GM19452 (cell line): ENCODE results near the gene RBM5.

Experiments
- ATAC-seq: cut with Tn5 transposase; IDR thresholded peaks from one replicate; pipeline ENCODE4 v1.9.1; 2021; ENCODE audit not compliant: unreplicated experiment

RBM5 gene

DNA sequence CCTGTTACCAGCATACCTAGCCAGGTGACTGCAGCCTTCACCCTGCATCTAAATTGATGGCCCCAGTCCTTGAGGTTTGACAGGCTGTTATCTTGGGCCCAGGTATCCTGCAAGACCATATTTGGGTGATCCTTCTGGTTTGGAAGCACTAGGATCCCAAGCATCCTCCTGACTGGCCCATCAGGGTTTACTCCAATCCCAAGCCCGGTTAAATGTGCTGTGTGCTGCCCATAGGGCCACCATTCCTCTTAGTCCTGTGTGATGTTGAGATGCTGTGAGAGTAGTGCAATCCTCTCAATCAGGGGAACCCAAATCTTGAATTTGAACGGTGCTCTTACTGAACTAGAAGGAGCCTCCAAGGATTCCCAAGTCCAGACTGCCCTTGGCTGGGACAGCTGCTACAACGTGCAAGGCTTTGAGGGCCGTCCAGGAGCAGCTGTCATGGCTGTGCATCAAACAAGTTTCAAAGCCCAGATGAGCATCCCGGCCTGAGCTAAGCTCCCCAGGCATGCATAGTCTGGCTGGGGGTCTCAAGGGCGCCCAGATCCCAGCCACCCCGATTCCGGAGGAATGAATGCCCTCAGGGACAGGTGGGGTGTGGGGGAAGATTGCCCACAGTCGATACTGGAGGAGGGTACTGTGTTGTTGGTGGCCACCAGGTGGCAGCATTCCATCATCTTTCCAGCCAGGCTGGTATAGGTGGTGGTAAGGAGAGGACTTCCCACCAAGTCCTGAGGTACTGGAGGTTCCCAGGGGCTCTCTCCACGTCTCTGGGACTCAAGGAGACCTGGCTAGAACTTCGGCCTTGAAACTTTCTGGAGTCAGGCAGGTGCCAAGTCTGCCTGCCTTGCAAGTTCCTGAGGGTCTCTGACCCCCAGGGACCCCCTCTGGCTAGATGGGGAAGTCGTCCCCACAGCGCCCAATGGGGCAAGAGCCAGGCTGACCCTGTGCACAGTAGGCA is 32.6 kb downstream of the RBM5 start:
- no peak for ATAC-seq

DNA sequence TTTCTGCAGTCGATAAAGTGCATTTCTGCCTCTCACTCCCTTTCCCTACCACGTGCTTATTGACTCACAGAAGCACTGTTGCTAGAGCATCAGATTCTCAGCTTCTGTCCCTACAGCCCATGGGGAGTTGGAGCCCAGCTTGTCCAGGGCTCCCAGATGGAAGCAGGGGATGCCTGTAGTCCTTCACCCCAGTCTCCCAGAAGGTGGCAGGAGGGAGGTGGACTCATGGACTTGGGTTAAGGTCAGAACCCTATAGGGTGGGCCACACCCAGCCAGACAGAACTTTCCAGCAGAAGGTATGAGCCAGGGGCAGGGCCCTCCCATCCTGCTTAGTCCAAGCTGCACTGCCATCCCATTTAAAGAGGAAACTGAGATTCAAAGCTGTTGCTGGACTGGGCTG is 33.4 kb downstream of the RBM5 start:
- ATAC-seq = no peak

DNA sequence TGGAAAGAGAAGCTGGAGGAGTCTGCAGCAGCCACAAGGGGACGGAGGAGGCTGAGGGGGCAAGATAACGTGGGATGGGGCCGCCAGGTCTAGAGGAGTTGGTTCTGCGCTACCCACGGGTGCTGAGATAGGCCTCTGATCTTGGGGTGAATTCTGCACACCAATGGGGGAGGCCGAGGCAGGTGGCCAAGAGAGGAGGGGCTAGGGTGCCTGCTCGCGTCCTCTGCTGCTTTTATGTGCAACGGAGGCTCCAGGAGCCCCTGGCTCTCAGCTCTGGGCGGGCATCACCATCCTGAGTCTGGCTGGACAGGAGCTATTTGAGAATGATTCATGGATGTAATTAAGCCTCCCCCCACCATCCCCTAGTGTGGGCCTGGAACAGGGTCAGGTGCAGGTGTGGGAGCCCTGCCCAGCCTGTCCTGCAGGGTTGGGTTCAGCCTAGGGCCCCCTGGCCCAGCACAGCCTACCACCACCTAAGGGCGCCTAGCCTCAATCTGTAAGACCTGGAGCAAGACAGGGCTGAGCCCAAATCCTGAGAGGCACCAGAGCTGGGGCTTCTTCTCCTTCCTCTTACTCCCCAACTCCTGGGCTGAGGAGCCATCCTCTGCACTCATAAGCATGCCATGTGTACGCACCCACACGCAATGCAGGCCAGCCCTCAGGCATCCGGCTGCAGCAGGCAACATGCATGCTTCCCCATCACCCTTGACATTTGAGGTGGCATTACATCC is 34.1 kb downstream of the RBM5 start:
- ATAC-seq = no peak

DNA sequence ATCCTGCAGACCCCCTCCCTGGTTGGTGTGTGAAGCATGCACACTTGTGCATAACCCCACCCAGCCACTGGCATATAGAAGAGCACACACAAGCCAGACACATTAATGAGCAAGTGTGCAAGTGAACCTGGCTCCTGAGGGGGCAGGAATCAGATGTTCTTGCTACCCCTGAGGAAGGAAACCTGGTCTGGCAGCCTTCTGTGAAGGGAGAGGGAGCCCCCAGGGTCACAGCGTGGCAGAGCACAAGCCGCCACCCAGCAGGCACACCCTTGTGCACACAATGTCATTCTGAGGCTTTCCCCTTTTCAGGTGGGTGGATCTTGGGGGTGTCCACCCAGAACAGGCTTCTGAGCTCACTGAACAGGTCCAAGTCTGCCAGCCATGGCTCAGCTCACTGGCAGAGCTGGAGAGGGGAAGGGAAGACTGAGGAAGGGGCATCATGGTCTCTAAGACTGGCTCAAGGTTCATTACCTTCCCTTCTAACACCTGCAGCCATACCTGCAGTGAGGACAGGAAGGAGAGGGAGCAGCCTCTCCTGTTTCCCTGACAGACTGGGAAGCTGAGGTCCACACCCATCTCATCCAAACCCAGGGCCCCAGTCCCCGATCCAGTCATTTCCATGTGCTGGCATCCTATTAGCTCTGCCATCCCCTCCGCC is 34.8 kb downstream of the RBM5 start:
- no peak for ATAC-seq

DNA sequence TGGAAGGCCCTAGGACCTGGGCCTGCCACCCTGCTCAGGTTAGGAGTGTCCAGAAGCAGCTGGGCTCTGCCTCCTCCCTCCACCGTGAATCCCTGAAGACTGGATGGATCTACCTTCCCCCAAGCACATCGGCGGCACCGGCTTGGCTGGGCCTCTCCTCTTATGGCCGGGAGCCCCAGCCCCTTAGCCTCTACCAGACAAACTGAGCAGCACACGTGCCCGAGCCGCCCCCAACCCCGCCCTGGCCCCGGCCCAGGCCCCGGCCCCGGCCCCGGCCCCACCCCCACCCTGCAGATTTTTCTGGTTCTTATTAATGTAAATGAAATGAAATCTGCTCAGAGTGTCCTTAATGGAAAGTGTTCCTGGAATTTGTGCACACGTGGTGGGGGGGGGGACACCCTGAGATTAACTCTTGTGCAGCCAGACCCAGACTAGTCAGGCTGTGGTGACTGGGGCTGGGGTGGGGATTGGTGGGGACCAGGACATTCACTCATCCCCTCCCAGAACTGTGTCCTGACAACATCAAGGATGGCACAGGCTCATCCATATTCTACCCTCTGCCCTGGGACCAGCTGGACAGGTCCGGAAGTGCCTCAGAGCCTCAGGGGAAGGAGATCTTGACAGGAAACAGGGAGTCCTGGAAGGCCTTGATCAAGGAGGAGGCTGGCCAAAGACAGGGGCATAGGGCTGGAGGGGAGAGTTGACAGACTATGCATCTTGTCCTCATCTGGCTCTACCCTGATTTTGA is 35.5 kb downstream of the RBM5 start:
- ATAC-seq = no peak

DNA sequence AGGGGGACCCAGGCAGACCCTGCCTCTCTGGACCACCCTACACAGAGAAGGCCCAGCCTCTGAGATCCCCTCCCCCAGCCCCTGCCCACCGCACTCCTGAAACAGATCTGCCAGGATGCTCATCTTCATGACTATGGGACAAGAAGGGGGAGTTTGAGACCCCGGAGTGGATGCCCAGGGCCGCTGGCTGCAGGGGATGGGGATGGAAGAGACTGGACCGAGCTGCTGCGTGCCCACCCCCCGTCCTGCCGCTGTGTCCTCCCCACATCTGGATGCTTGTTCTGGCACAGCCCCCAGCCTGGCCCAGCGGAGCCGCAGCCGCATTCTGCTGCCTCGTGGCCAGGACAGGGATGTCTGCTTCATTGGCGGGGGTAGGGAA is 36.1 kb downstream of the RBM5 start:
- ATAC-seq = no peak

DNA sequence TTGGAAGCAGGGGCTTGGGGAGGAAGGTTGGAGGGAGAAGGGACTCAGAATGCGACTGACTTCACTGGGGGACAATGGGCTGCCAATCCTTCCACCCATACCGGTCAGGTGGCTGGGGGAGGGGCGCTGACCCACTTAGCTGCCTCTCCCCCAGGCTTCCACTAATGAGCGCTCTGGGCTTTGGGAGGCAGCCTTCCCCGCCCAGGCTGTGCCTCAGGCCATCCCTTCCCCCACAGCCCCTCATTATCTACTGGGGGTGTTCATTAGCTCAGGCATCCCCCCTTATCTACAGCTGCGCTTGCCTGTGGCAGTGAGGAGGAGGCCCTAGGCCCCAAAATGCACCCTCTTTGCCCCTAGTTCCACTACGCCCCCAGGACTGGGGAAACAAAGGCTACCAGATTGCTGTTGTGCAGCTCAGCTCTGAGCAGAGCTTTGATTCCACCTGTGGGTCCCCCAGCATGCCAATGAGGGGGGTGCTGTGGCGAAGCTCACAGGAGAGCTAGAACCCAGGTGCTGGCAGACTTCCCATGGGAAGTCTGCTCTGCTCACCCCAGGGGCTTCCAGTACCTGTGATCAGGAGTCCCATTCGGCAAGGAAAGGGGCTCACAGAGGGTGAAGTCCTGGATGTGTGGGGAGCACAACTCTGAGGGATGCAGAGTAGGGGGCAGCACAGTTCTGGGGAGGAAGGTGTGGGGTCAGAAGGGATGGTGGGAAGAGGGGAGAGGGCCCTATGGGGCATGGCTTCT is 37.0 kb downstream of the RBM5 start:
- no peak for ATAC-seq

DNA sequence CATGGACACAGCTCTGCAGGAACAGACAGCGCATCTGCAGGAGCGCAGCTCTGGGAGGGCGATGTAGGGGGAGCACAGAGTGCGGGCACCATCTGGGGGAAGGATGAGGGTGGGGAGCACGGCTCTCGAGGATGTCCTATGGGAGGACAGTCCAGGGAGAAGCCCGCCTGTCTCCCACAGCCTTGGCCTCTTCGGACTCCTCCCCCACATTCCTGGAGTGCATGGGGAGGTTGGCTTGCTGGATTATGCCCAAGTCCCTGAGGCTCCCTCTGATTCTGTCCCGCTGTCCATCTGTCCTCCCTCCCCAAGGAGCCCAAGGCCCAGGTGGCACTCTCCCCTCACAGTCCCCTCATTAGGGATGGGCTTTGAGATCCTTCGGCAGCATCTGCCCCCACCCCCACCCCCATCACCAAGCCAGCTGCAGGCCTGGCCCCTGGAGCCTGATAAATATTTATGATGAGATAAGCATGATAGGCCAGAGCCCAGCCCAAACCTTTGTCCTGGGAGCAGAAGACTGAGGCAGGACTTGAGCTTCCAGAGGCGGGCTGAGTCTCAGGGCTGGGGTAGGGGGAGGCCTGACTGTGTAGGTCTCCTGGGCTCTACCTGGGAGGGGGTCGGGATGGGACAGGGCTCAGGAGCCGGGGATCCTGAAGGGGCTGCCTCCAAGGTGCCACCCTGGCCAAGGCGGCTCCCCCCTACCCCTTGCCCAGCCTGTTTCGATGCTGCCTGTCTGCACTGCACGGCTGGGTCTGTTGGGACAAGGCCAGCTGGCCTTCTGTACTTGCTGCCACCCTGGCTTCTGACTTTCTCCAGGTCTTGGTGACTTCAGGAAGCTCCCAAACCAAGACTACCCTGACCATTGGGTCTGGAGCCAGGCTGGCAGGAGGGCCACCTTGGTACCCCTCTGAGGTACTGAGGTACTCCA is 37.8 kb downstream of the RBM5 start:
- no peak for ATAC-seq

DNA sequence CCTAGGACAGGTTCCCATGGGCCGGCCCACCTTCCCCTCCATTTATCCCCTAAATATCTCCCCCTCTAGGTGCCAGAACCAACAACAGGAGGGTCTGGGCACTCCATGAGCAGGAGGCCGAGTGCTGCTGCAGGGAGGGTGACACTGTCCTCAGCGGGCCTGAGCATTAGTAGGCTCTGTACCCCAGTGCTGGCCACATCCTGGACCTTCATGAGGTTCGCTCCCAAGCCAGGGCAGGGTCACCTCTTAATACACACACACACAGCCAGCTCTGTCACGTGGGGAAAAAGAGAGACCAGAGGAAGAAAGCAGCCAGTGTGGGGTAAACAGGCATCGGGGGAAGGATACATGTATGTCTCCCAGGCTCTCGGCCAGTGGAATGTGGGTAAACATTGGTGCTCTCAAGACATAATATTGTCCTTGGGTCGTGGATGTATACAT is 38.6 kb downstream of the RBM5 start:
- ATAC-seq = no peak

DNA sequence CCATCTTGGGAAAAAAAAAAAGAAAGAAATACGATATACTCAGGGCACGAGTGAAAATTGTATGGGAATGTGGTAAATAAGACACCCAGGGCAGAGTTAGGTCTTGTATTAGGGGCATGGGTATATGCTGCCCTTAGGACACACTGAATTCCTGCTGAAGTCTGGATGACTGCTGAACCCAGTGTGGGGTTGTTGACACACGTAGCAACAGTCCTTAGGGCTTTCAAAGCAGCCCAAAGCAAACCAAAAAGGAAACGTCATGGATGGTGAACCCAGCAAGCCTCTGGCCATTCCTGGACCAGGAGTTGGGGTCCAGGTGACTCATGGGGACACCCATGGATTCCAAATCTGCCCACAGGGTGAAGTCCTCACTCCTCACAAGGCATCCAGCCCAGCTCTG is 39.3 kb downstream of the RBM5 start:
- no peak for ATAC-seq

DNA sequence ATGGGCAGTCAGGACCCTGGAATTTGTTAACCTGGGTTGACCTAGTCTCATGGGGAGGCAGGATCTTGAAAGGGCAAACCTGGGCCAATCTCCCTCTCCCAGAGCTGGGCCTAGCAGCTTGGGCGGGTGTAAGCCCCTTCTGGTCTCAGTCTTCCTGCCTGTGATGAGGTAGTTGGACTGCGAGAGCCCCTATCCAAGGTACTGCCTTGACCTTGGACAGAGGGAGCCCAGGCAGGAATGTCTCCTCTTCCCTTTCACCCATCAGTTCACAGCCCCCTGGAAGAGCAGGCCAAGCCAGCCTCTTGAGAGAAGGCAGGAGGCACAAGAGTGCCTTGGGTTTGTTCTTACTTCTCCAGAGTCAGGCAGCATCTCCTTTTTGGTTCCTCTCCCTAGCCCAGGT is 41.7 kb downstream of the RBM5 start:
- no peak for ATAC-seq

DNA sequence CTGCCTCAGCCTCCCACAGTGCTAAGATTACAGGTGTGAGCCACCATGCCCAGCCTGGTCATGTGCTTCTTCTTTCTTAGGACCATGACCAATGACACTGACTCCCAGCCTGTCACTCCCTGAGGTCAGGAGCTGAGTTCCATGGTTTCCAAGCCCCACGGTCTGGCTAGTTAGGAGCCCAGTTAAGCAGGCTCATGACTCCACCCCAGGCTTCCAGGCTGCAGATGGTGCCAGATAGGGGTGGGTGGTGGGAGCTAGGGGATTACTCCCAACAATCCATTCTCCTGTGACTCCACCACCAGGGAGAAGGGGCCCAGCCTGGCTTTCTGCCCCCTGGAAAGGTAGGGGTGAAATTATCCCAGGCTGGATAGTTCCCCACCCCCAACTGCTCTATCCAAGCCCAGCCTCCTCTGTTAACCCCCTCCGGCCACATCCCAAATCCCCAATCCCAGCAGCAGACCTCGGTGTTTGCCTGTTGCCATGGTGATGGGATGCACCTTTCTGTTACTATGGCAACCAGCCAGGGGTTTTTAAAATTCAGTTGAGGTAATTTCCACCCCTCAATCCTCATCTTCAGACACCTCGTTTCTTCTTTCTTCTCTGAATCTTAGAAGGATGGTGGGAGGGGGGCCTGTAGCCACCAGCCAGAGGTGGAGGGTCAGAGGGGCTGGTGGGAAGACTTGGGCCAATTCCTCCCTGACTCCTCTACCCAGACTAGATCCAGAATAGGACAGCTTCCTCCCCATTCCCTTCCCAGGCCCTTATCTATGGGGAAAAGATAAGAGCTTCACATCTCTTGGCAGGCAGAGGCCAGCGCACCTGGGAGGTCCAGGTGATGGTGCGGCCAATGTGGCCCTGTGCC is 43.9 kb downstream of the RBM5 start:
- no peak for ATAC-seq

DNA sequence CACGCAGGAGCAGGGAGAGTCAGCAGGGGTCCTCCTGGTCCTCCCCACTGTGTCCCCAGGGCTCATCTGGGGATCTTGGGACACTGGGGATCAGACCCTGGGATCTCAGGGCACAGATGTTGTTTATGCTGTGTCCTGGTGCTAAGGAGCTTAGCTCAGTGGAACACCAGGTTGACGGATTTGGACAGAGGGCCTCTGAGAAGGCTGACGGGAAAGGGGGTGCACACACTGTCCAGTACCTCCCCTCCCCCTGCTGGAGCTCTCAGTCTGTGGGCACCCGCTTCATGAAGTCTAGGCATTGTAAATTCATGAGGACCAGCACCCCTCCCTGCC is 44.5 kb downstream of the RBM5 start:
- no peak for ATAC-seq

DNA sequence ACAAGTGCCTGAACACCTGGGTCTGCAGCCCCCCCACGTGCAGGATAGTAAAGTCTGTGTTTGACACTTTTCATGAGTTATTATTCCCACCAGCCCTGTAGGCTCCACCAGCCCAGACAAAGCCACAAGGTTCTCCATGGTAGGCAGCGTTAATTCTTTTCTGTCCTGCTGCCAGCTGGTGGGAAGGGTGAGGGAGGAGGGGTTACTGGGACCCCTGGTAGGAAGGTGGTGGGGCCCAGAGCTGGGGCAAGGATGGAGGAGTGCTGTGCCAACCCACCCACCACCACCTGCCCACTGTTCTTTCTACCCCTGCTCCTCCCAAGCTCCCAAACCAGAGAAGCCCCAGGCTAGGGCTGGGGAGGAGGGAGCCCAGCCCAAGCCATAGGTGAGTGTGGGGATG is 45.6 kb downstream of the RBM5 start:
- ATAC-seq = no peak

DNA sequence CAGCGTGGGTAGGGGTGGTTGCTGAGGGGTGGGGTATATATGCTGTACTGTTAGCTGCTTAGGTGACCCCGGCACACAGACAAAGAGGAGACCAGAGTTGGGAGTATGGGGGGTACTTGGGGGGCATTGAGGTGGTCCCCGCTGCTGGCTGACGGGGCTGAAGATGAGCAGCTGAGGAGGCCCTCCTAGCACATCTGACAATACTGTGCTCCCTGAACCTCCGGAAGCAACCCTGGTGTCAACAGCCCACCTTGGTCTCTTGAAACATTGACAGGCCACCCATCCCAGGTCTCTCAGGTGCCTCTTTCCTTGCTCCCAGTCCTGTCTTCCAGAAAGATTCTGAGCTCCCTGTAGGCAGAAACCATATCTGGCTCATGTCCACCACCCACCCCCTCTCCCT is 47.2 kb downstream of the RBM5 start:
- ATAC-seq = no peak

DNA sequence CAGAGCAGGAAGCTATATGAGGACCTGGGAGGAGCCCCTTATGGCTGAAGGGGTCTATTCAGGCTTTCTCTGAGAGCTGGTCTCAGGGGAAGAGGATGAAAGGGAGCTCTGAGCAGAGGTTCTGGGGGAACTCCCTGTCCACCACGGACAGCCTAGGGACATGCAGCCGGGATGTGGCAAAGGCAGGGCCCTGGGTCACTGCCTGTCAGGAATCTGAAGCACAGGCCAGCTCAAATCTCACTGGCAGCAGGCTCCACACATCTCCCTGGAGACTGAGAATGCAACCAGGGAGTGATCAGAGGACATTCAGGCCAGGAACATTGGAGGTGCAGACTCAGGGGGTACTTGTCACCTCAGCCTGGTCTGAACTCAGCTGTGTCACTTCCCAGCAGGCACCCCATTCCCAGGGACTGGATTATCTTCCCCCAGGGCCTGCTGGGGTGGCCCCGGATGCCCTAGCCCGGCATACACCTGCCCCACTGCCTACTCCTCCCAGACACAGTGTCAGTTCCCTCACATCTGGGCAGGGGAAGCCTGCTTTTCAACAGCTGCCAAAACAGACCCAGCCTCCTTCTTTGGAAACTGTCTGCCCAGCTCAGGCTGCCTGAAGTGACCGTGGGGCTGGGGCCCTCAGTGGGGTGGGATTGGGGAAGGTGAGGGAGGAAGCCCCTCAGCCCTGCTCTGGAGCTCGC is 48.1 kb downstream of the RBM5 start:
- no peak for ATAC-seq

DNA sequence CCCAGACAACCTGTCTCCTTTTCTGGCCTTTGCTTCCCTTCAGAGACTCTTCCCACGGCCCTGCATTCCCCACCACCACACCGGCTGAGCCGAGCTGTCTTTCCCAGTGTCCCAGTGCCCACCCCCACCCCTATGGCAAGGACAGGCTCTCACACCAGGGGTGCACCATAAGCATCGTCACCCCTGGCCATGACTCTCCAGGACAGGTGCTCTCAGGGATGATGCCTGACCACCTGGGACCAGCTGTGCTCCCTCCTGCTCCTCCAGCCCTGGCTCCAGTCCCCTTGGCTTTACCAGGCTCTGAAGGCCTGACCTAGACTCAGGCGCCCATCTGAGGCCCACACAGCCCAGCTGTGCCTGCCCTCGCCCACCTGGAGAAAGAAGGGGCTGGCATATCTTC is 48.8 kb downstream of the RBM5 start:
- no peak for ATAC-seq
